ENCODE results near the gene LRRN4. TPM values are rescaled to one million over a fixed set of nuclear protein-coding genes. Genes with fewer than 3 reads are reported as not detected.

LRRN4 gene
- total RNA-seq, 1 donor from 2014 or later = not detected

- DNase-seq = no peak
- Mint-ChIP-seq H3K4me1 (ENCODE audit: low read depth, unreplicated experiment) (no peaks in the 10 kb centered on the region), H3K27ac (ENCODE audit: unreplicated experiment) (no peak overlapping the region), H3K4me3 (ENCODE audit: unreplicated experiment) (no peak overlapping the region), H3K27me3 (ENCODE audit: unreplicated experiment) (no peaks in the 10 kb centered on the region), H3K36me3 (ENCODE audit: unreplicated experiment) (no peaks in the 10 kb centered on the region), H3K9me3 (ENCODE audit: unreplicated experiment) (no peaks in the 10 kb centered on the region)
- TF ChIP-seq CTCF (IDR thresholded peaks at IDR 0.05; ENCODE audit: partially characterized antibody, unreplicated experiment) = no peak
Observed at GRCh38 chr20:5991623-5992441, 62.0 kb downstream of the LRRN4 start.

- Mint-ChIP-seq H3K27me3 (ENCODE audit: unreplicated experiment) (no peaks in the 10 kb centered on the region), H3K36me3 (ENCODE audit: unreplicated experiment) (no peaks in the 10 kb centered on the region), H3K27ac (ENCODE audit: unreplicated experiment) (no peak overlapping the region), H3K4me3 (ENCODE audit: unreplicated experiment) (no peak overlapping the region), H3K9me3 (ENCODE audit: unreplicated experiment) (no peaks in the 10 kb centered on the region), H3K4me1 (ENCODE audit: low read depth, unreplicated experiment) (no peaks in the 10 kb centered on the region)
- no peak for TF ChIP-seq CTCF (IDR thresholded peaks at IDR 0.05; ENCODE audit: partially characterized antibody, unreplicated experiment)
- DNase-seq = no peak
Observed at GRCh38 chr20:5990946-5991345, 62.9 kb downstream of the LRRN4 start.

Other genes with a start within 250 kb of the LRRN4 start
- gene CHGB, start 142.6 kb downstream of the LRRN4 start, total RNA-seq (ENCODE audit: unreplicated experiment) = 47.4 TPM
- gene TRMT6, start 103.5 kb downstream of the LRRN4 start, total RNA-seq (ENCODE audit: unreplicated experiment) = 18.4 TPM
- gene MCM8, start 103.4 kb downstream of the LRRN4 start, total RNA-seq (ENCODE audit: unreplicated experiment) = 10.1 TPM
- gene CRLS1, start 47.9 kb downstream of the LRRN4 start, total RNA-seq (ENCODE audit: unreplicated experiment) = 18.6 TPM
- gene FERMT1, start 69.0 kb upstream of the LRRN4 start, total RNA-seq (ENCODE audit: unreplicated experiment) = 0.29 TPM